LNCaP clone FGC (cell line): ENCODE results near the gene DRC7.

Experiments used
- DNase-seq: peaks from one replicate; pipeline ENCODE4 v3.0.0-alpha.2; 2011; ENCODE audit warnings: low read depth
- H3K4me3 ChIP-seq: 2 replicates; pipeline ENCODE4 v1.5.1; 2011; ENCODE audit warnings: mild to moderate bottlenecking, low read depth, low read length, control low read depth
- TF ChIP-seq, protein P1 (sequence below): IDR thresholded peaks from 2 replicates; pipeline ENCODE4 v1.5.1; 2012; ENCODE audit warnings: mild to moderate bottlenecking; ENCODE audit not compliant: control insufficient read depth, insufficient read depth; ENCODE audit errors: extremely low read depth

DRC7 gene

DNA sequence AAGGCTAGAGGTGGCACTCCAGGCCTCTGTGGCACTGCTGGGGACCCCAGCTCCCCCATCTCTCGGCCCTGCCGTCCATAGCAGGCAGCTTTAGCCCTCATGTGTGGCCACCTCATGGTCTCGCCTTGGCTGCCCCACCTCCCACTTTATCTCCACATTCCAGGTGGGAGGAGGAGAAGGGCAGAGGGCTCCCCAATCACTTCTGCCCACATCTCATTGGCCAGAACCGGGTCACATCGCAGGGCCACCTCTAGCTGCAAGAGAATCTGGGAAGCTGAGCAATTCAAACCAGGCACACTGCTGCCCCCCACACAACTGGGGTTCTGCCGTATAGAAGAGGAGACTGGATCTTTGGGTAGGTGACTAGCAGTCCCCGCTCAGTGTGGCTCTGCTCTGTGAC lies 1.6 kb downstream of the DRC7 start:
- no peak overlapping the region for H3K4me3 ChIP-seq
- DNase-seq: no peak
- TF ChIP-seq, protein P1, sequence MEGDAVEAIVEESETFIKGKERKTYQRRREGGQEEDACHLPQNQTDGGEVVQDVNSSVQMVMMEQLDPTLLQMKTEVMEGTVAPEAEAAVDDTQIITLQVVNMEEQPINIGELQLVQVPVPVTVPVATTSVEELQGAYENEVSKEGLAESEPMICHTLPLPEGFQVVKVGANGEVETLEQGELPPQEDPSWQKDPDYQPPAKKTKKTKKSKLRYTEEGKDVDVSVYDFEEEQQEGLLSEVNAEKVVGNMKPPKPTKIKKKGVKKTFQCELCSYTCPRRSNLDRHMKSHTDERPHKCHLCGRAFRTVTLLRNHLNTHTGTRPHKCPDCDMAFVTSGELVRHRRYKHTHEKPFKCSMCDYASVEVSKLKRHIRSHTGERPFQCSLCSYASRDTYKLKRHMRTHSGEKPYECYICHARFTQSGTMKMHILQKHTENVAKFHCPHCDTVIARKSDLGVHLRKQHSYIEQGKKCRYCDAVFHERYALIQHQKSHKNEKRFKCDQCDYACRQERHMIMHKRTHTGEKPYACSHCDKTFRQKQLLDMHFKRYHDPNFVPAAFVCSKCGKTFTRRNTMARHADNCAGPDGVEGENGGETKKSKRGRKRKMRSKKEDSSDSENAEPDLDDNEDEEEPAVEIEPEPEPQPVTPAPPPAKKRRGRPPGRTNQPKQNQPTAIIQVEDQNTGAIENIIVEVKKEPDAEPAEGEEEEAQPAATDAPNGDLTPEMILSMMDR: no peak

- no peak overlapping the region for H3K4me3 ChIP-seq
- DNase-seq: no peak
- TF ChIP-seq, protein P1: no peak
Observed at GRCh38 chr16:57697896-57698537, 3.4 kb downstream of the DRC7 start.

- DNase-seq: no peak
- no peak overlapping the region for H3K4me3 ChIP-seq
- TF ChIP-seq, protein P1: no peak
Observed at GRCh38 chr16:57698812-57699405, 4.3 kb downstream of the DRC7 start.

GRCh38 chr16:57699481-57699880 lies 4.9 kb downstream of the DRC7 start:
- DNase-seq: no peak
- no peak overlapping the region for H3K4me3 ChIP-seq
- TF ChIP-seq, protein P1: no peak

GRCh38 chr16:57699899-57700298 lies 5.3 kb downstream of the DRC7 start:
- no peak for DNase-seq
- TF ChIP-seq, protein P1: no peak
- H3K4me3 ChIP-seq: no peak overlapping the region

DNA sequence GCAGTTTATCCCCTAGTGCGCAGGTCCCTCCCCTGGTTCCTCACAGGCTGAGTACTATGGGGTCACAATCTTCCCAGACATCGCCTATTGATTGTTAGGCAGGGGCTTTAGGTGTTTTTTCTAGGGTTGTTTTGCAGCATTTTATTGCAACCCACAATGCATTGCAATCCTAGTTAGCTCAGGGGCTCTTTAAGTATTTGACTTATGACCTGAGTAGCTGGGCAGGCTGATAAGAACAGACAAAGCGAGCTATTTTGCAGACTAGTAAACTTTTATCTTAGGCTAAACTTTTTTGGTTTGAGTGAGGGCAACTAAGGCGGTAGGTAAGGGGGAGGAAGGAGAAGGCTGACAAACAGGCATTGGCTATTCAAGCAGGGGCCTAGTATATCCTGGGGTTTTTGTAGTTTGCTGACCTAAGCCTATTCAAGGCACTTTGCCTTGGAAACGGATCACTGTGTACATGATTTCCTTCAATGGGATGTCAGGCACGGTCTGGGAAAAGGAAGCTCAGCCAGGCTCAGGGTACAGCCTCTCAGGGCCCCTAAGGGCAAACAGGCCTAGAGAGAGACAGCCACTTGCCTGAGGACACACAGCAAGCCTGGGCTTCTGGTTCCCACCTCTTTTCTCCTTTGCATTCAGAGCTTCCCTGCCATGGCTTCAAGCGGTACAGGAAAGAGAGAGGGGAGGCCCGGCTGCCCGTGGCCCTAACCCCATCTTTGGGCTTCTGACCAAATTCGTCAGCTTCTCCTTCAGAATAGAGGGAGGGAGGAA lies 6.4 kb downstream of the DRC7 start:
- DNase-seq: no peak
- TF ChIP-seq, protein P1: no peak
- H3K4me3 ChIP-seq: no peak overlapping the region
